SK-N-SH treated with all-trans-retinoic acid at 6 μM for 48 hours (cell line): ENCODE data around the gene TADA2A.
A peak's percentile ranks its signal among the peaks of the same experiment; 100 is the strongest.

Experiments
- ATAC-seq: fragments of 200-7000 bp; cut with Tn5 transposase; 3 replicates; pipeline ENCODE4 v1.9.1; 2020; ENCODE audit warnings: mild to moderate bottlenecking, moderate library complexity
- ARNTL ChIP-seq: fragments of 450-650 bp; formaldehyde crosslinking; IDR thresholded peaks from 2 replicates; pipeline ENCODE4 v1.5.0; 2020; ENCODE audit warnings: low read depth, mild to moderate bottlenecking, moderate library complexity, borderline replicate concordance
- BACH2 ChIP-seq: fragments of 250-450 bp; sonication (Bioruptor Pico); IDR thresholded peaks from 2 replicates; pipeline ENCODE4 v1.9.0; 2021; ENCODE audit warnings: mild to moderate bottlenecking, borderline replicate concordance
- CSDC2 ChIP-seq: fragments of 250-450 bp; sonication (Bioruptor Pico); IDR thresholded peaks from 2 replicates; pipeline ENCODE4 v1.5.0; 2020; ENCODE audit warnings: mild to moderate bottlenecking, moderate library complexity
- ESRRG ChIP-seq: fragments of 250-450 bp; sonication (Bioruptor Pico); IDR thresholded peaks from 2 replicates; pipeline ENCODE4 v1.6.1; 2021; ENCODE audit warnings: mild to moderate bottlenecking
- GLIS3 ChIP-seq: fragments of 250-450 bp; sonication (Bioruptor Pico); IDR thresholded peaks from 2 replicates; pipeline ENCODE4 v1.5.0; 2020; ENCODE audit warnings: mild to moderate bottlenecking, moderate library complexity
- ISL1 ChIP-seq: fragments of 250-450 bp; sonication (Bioruptor Pico); IDR thresholded peaks from 2 replicates; pipeline ENCODE4 v2.1.2; 2022; ENCODE audit warnings: mild to moderate bottlenecking, moderate library complexity
- OSR1 ChIP-seq: fragments of 250-450 bp; sonication (Bioruptor Pico); IDR thresholded peaks from 2 replicates; pipeline ENCODE4 v1.8.0; 2022; ENCODE audit warnings: moderate library complexity, mild to moderate bottlenecking, inconsistent platforms
- PPARA ChIP-seq: fragments of 250-450 bp; sonication (Bioruptor Pico); IDR thresholded peaks from 2 replicates; pipeline ENCODE4 v1.5.0; 2020; ENCODE audit warnings: mild to moderate bottlenecking, borderline replicate concordance
- TCF4 ChIP-seq: fragments of 250-450 bp; sonication (Bioruptor Pico); IDR thresholded peaks from 2 replicates; pipeline ENCODE4 v1.8.0; 2021; ENCODE audit warnings: mild to moderate bottlenecking, moderate library complexity, borderline replicate concordance
- ZFP3 ChIP-seq: fragments of 250-450 bp; sonication (Bioruptor Pico); IDR thresholded peaks from 2 replicates; pipeline ENCODE4 v1.5.0; 2020; ENCODE audit warnings: mild to moderate bottlenecking, moderate library complexity
- ZNF8 ChIP-seq: fragments of 450-650 bp; formaldehyde crosslinking; IDR thresholded peaks from 2 replicates; pipeline ENCODE4 v1.5.0; 2020; ENCODE audit warnings: mild to moderate bottlenecking, moderate library complexity
- TF ChIP-seq, protein P1 (sequence below): fragments of 250-450 bp; sonication (Bioruptor Pico); IDR thresholded peaks from 2 replicates; pipeline ENCODE4 v1.5.1; 2021; ENCODE audit warnings: mild to moderate bottlenecking, moderate library complexity
- TF ChIP-seq, protein P2 (sequence below): fragments of 250-450 bp; sonication (Bioruptor Pico); IDR thresholded peaks from 2 replicates; pipeline ENCODE4 v1.5.1; 2020; ENCODE audit warnings: low read depth, mild to moderate bottlenecking, moderate library complexity
- TF ChIP-seq, protein P3 (sequence below): fragments of 250-450 bp; sonication (Bioruptor Pico); IDR thresholded peaks from 2 replicates; pipeline ENCODE4 v1.5.0; 2020; ENCODE audit warnings: mild to moderate bottlenecking, moderate library complexity
- TF ChIP-seq, protein P4 (sequence below): fragments of 250-450 bp; sonication (Bioruptor Pico); IDR thresholded peaks from 2 replicates; pipeline ENCODE4 v1.8.0; 2021; ENCODE audit warnings: low read depth, mild to moderate bottlenecking, moderate library complexity, borderline replicate concordance
- TF ChIP-seq, protein P5 (sequence below): fragments of 250-450 bp; sonication (Bioruptor Pico); IDR thresholded peaks from 2 replicates; pipeline ENCODE4 v1.8.0; 2020; ENCODE audit warnings: mild to moderate bottlenecking, moderate library complexity, borderline replicate concordance

The TADA2A gene

DNA sequence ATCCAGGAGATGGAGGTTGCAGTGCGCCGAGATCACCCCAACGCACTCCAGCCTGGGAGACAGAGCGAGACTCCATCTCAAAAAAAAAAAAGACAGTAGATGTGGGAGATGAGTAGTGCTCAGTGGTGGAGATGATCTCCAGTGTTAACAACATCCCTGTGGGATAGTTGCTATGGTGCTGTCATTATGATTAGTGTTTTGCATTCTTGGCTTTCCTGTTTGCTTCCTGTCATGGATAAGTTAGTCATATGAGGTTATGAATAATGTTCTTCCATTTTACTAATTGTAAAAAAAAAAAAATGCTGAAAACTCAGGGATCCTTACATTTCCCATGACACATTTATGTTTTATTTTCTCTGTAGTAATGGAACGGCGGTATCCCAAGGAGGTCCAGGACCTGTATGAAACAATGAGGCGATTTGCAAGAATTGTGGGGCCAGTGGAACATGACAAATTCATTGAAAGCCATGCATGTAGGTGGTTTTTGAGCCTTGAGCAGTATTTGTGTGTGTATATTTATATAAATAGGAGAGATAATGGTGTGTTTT, 58.5 kb downstream of the TADA2A start:
- peak; percentile 89 for ATAC-seq
- TF ChIP-seq CSDC2 (CRISPR knock-in tag) (no peak), ARNTL (CRISPR knock-in tag) (no peak), OSR1 (CRISPR knock-in tag) (no peak), PPARA (no peak)
- TF ChIP-seq, protein P1, sequence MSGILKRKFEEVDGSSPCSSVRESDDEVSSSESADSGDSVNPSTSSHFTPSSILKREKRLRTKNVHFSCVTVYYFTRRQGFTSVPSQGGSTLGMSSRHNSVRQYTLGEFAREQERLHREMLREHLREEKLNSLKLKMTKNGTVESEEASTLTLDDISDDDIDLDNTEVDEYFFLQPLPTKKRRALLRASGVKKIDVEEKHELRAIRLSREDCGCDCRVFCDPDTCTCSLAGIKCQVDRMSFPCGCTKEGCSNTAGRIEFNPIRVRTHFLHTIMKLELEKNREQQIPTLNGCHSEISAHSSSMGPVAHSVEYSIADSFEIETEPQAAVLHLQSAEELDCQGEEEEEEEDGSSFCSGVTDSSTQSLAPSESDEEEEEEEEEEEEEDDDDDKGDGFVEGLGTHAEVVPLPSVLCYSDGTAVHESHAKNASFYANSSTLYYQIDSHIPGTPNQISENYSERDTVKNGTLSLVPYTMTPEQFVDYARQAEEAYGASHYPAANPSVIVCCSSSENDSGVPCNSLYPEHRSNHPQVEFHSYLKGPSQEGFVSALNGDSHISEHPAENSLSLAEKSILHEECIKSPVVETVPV (CRISPR knock-in tag), result no peak
- TF ChIP-seq, protein P2, sequence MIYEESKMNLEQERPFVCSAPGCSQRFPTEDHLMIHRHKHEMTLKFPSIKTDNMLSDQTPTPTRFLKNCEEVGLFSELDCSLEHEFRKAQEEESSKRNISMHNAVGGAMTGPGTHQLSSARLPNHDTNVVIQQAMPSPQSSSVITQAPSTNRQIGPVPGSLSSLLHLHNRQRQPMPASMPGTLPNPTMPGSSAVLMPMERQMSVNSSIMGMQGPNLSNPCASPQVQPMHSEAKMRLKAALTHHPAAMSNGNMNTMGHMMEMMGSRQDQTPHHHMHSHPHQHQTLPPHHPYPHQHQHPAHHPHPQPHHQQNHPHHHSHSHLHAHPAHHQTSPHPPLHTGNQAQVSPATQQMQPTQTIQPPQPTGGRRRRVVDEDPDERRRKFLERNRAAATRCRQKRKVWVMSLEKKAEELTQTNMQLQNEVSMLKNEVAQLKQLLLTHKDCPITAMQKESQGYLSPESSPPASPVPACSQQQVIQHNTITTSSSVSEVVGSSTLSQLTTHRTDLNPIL (CRISPR knock-in tag), result no peak
- TF ChIP-seq, protein P3, sequence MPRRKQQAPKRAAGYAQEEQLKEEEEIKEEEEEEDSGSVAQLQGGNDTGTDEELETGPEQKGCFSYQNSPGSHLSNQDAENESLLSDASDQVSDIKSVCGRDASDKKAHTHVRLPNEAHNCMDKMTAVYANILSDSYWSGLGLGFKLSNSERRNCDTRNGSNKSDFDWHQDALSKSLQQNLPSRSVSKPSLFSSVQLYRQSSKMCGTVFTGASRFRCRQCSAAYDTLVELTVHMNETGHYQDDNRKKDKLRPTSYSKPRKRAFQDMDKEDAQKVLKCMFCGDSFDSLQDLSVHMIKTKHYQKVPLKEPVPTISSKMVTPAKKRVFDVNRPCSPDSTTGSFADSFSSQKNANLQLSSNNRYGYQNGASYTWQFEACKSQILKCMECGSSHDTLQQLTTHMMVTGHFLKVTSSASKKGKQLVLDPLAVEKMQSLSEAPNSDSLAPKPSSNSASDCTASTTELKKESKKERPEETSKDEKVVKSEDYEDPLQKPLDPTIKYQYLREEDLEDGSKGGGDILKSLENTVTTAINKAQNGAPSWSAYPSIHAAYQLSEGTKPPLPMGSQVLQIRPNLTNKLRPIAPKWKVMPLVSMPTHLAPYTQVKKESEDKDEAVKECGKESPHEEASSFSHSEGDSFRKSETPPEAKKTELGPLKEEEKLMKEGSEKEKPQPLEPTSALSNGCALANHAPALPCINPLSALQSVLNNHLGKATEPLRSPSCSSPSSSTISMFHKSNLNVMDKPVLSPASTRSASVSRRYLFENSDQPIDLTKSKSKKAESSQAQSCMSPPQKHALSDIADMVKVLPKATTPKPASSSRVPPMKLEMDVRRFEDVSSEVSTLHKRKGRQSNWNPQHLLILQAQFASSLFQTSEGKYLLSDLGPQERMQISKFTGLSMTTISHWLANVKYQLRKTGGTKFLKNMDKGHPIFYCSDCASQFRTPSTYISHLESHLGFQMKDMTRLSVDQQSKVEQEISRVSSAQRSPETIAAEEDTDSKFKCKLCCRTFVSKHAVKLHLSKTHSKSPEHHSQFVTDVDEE, result no peak

DNA sequence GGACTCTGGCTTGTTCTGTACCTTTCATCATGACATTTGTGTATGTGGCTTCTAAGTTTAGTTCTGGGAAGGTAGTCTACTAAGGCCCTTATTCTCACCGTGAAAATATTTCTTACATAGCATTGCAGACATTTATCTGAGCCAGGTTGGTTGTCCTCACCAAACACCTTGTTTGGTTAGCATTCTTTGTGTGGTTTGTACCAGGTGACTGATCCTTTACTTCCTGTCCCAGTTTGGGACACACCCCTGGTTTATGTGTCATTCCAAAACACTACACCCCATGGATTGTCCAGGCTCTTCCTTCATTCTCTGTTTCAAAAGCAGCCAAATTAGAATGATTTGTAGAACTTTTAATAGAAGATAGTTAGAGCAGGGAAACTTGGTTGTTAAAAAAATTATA, 59.8 kb downstream of the TADA2A start:
- TF ChIP-seq ESRRG, result no peak
- TF ChIP-seq, protein P4, sequence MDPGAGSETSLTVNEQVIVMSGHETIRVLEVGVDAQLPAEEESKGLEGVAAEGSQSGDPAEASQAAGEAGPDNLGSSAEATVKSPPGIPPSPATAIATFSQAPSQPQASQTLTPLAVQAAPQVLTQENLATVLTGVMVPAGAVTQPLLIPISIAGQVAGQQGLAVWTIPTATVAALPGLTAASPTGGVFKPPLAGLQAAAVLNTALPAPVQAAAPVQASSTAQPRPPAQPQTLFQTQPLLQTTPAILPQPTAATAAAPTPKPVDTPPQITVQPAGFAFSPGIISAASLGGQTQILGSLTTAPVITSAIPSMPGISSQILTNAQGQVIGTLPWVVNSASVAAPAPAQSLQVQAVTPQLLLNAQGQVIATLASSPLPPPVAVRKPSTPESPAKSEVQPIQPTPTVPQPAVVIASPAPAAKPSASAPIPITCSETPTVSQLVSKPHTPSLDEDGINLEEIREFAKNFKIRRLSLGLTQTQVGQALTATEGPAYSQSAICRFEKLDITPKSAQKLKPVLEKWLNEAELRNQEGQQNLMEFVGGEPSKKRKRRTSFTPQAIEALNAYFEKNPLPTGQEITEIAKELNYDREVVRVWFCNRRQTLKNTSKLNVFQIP (CRISPR knock-in tag), result no peak
- no peak for TF ChIP-seq ISL1 (CRISPR knock-in tag)
- no peak for ATAC-seq

DNA sequence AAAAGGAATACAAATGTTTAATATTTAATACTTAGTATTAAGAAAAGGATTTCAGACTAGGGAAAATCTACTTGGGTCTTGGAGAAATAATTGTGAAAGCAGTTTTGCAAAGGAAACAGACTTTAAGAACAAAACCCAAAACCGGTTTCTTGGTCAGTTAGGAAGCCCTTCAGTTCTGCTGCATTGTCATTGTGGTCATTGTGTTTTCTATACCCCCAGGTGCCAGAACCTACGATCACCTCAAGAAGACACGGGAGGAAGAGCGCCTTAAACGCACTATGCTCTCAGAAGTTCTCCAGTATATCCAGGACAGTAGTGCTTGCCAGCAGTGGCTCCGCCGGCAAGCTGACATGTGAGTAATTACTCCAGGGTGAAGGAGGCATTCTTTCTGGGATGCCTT, 63.5 kb downstream of the TADA2A start:
- no peak for ATAC-seq
- TF ChIP-seq GLIS3 (CRISPR knock-in tag), result no peak
- TF ChIP-seq ZNF8 (CRISPR knock-in tag), result no peak
- no peak for TF ChIP-seq OSR1 (CRISPR knock-in tag)
- TF ChIP-seq BACH2 (CRISPR knock-in tag), result no peak
- TF ChIP-seq, protein P1 (CRISPR knock-in tag), result no peak
- no peak for TF ChIP-seq TCF4 (CRISPR knock-in tag)
- TF ChIP-seq, protein P5, sequence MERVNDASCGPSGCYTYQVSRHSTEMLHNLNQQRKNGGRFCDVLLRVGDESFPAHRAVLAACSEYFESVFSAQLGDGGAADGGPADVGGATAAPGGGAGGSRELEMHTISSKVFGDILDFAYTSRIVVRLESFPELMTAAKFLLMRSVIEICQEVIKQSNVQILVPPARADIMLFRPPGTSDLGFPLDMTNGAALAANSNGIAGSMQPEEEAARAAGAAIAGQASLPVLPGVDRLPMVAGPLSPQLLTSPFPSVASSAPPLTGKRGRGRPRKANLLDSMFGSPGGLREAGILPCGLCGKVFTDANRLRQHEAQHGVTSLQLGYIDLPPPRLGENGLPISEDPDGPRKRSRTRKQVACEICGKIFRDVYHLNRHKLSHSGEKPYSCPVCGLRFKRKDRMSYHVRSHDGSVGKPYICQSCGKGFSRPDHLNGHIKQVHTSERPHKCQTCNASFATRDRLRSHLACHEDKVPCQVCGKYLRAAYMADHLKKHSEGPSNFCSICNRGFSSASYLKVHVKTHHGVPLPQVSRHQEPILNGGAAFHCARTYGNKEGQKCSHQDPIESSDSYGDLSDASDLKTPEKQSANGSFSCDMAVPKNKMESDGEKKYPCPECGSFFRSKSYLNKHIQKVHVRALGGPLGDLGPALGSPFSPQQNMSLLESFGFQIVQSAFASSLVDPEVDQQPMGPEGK (CRISPR knock-in tag), result no peak
- no peak for TF ChIP-seq ESRRG
- no peak for TF ChIP-seq ZFP3
- TF ChIP-seq, protein P4 (CRISPR knock-in tag), result no peak
- TF ChIP-seq ISL1 (CRISPR knock-in tag), result no peak
